HG02973 (cell line): ENCODE data around the gene HK1.

Experiments used
- ATAC-seq: cut with Tn5 transposase; IDR thresholded peaks from one replicate; pipeline ENCODE4 v1.9.1; 2021; ENCODE audit warnings: moderate library complexity; ENCODE audit not compliant: unreplicated experiment

The HK1 gene

GRCh38 chr10:69415049-69415448 is 136.8 kb downstream of the HK1 start:
- no peak for ATAC-seq

GRCh38 chr10:69415951-69416350 is 137.7 kb downstream of the HK1 start:
- ATAC-seq: no peak

DNA sequence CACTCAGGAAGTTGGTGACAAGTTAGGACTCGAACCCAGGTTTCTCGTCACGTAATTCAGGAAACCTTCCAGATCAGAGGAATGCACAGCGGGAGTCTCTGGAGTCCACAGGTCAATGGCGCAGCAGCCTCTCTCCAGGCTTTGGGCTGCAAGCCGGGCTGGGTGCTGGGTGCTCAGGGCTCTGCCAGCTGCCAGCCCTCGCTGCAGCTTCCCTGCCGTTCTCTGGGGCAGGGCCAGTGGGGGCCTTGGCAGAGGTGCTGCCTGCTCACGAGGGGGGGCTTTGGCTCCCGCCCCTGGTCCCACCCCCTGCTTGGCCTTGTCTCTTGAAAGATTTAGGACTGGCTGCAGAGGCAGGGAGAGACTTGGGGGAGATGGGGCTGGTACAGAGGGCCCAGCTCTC is 138.4 kb downstream of the HK1 start, which contains the start of gene TACR2:
TSS of gene TACR2 (minus strand) at position 224 of the 400 bp plus-strand sequence. CDS start 595 bp downstream, outside the sequence.
- ATAC-seq: no peak

GRCh38 chr10:69417542-69417941 is 139.2 kb downstream of the HK1 start:
- ATAC-seq: no peak

- no peak for ATAC-seq
Observed at GRCh38 chr10:69418052-69418752, 139.9 kb downstream of the HK1 start.

- no peak for ATAC-seq
Observed at GRCh38 chr10:69419096-69419743, 140.9 kb downstream of the HK1 start.

- ATAC-seq: no peak
Observed at GRCh38 chr10:69419744-69420126, 141.4 kb downstream of the HK1 start.

GRCh38 chr10:69421611-69422308 is 143.5 kb downstream of the HK1 start:
- no peak for ATAC-seq

DNA sequence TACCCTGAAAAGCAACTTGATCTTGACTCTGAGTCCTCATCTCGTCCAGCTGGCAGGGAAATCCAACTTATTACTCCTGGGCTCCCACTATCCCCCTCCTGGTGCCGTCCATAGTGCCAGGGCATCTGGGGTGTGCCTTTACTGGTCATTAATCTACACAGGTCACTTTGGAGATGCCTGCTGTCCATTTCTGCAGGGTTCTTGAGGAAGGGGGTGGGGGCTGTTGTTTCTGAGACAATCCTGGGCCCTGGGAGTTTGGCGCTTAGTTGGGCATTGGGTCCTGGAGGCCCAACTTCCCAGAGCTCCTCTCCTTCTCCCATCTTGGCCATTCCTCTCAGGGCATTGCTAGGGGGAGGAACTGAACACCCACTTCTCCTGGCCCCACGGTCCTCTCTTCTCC is 144.4 kb downstream of the HK1 start:
- ATAC-seq: no peak

DNA sequence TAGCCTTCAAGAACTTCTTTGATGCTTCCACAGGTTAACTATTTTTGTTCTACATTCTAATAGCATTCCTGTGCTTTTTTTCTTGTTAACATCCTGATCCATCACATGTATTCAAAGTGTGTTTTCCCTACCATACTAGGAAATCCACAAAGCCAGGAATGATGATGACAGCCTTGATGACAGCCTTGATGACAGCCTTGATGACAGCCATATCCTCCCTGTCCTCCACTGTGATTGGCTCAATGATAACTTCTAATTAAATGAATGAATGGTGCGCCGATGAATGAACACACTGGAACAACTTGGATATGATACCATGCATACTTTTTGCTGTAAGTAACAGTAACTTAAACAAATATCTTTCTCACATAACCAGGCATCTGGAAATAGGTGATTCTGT is 146.7 kb downstream of the HK1 start:
- ATAC-seq: no peak

GRCh38 chr10:69425511-69426298 is 147.4 kb downstream of the HK1 start:
- no peak for ATAC-seq

- no peak for ATAC-seq
Observed at GRCh38 chr10:69426376-69426727, 148.1 kb downstream of the HK1 start.

DNA sequence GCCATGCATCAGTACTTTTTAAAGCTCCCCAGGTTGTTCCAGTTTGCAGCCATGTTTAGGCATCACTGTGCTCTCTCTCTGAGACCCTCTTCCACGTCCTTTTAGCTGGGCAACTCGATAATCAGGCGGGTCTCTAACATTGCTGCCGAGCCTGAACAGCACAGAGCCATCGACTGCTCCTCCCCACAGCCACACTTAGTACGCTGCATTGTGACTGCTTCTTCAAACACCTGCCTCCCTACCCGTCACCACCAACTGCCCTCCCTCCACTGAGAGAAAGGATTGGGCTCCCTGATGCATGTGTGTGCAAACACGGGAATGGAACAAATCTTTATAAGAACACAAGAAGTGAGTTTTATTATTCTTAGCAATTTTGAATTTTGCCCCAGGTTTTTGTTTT is 149.9 kb downstream of the HK1 start:
- no peak for ATAC-seq

- no peak for ATAC-seq
Observed at GRCh38 chr10:69434169-69434568, 155.9 kb downstream of the HK1 start.

DNA sequence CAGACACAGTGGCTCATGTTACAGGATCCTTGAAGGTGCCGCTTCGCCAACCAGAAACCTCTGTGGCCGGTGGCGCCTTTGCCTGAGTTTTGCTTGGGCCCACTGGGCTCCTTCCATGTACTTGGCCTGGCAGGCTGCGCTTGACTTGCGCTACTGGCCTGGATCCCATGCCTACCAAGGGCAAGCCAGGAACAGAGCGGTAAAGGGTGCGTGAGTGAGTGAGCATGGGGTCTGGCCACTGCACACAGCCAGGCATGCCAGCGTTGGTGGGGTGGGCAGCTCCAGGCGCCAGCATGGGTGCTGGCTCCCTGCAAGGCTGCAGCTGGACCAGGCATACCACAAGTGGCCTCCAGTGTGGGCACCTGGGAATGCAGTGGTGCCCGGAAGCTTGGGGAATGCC is 156.6 kb downstream of the HK1 start:
- ATAC-seq: no peak

DNA sequence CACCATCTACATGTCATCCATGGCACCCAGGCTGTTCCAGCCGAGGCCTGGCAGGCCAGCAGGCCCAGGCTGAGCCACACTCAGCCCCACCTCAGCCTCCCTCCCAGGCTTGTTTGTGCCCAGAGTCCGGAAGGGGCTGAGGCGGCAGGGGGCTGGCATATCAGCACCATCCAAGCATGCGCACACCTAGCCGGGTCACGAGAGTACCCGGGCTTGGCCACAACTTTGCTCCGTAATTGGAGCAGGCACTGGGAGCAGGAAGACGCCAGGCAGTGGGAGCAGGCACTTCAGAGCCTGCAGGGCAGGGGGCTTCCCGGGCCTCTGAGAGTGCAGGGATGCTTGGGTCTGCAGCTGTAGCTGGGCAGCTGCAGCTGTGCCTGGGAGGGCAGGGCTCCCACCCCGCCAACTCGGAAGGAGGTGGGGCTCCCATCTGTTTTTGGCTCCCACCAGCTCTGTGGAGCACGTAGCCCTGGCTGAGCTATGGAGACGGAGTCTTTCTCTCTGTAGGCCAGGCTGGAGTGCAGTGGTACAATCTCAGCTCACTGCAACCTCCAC is 157.7 kb downstream of the HK1 start:
- ATAC-seq: no peak

DNA sequence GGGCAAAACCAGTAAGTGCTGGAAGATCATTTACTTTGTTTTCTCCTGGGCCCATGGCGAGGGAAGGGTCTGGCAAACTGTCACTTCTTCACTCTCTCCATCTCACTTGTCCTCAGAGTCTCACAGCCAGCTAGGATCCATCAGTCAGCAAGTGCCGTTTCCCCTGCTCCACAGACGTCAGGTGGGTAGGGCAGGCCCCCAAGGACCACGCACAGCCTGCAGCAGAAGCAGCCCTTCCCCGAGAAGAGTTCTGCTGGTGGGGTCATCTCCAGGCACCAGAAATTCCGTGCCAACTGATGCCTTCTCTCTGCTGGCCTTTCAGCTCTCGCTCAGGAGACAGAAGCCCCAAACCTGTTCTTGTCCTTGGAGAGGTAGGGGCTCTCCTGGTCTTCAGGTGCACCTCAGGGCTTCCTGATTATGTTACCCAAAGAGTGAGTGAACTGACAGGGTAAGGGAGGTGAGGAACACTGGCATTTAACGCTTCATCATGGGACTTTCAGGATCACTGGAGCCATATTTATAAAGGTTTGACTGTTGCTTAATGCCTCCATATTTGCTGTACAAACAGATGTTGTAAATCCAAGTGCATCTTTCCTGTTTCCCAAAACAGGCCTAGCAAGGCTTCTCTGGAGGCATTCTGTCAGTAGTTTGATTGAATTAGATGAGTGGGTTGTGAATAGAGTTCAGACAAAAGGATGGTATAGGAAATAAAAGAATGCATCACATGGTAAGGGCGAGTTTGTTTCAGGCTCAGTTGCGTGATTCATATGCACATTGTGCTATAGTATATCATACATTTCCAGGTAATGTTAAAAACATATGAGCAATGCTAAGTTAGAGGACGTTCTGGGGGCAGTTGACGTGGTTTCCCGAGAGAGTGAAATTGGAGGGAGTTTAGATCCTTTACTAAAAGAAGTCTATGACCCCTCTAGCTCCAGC is 159.3 kb downstream of the HK1 start:
- no peak for ATAC-seq

- no peak for ATAC-seq
Observed at GRCh38 chr10:69438536-69439349, 160.4 kb downstream of the HK1 start.

DNA sequence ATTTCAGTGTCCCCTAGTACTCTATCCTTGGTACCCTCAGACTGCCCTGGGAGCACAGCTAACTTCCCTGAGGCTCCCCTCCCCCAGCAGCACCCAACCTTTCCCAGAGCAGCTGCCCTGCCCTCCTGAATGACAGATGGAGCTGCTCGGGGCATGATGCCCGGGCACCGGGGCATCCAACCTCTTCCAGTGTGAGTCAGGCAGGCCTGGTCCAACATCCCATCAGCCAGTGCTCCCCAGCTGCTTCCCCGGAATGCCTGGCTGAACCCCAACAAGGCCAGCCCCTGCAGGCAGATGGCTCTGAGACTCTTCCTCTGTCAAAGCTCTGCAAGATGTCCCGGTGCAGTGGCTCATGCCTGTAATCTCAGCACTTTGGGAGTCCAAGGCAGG is 161.0 kb downstream of the HK1 start:
- ATAC-seq: no peak
